Type B pancreatic cell (in vitro differentiated cells): Measurements from ENCODE around the gene TMEM45A. TPM values are rescaled to one million over a fixed set of nuclear protein-coding genes. Genes with fewer than 3 reads are reported as not detected.

ENCODE experiments used
- DNase-seq: peaks from one replicate; pipeline ENCODE4 v3.0.0; 2021; ENCODE audit warnings: mixed read lengths; ENCODE audit not compliant: unreplicated experiment; ENCODE audit errors: extremely low spot score
- H3K27ac Mint-ChIP-seq: 2 replicates; pipeline ENCODE4 v1.8.0; 2021; ENCODE audit warnings: mild to moderate bottlenecking, mixed read lengths
- H3K27me3 Mint-ChIP-seq: 2 replicates; pipeline ENCODE4 v1.8.0; 2021; ENCODE audit warnings: mixed read lengths
- H3K36me3 Mint-ChIP-seq: 2 replicates; pipeline ENCODE4 v1.8.0; 2021; ENCODE audit warnings: mixed read lengths
- H3K4me1 Mint-ChIP-seq: one replicate; pipeline ENCODE4 v1.8.0; 2021; ENCODE audit warnings: mixed read lengths; ENCODE audit not compliant: unreplicated experiment
- H3K4me3 Mint-ChIP-seq: 2 replicates; pipeline ENCODE4 v1.8.0; 2021; ENCODE audit warnings: mild to moderate bottlenecking, mixed read lengths
- H3K9me3 Mint-ChIP-seq: 2 replicates; pipeline ENCODE4 v1.8.0; 2021; ENCODE audit warnings: mixed read lengths
- CTCF ChIP-seq: fragments of 200-600 bp; sonication (generic); conservative IDR thresholded peaks from 2 replicates; pipeline ENCODE4 v1.5.0; 2021; ENCODE audit warnings: antibody characterized with exemption, mild to moderate bottlenecking
- total RNA-seq: library from RNA; stranded (reverse); gene quantifications from 2 replicates; pipeline ENCODE4 v1.2.1, GENCODE V29; 2021; ENCODE audit warnings: low replicate concordance

Gene TMEM45A
- total RNA-seq, 1 donor from 2014 or later, result 18.4 TPM

DNA sequence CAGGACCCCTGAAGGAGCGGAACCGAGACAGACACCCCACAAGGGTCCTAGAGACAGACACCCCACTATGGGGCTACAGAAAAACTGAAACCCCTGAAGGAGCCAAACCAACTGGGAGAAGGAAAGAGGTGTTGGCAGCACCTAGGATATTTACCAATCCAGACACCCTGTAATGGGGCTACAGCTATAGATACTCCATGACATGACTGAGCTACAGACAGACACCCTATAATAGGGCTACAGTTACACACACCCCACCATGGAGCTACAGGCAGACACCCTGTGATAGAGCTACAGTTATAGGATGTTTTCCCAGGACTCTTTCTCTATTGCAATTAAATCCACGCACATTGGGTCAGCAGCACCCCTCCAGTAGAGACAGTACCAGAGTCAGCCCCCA lies 94.4 kb downstream of the TMEM45A start:
- Mint-ChIP-seq H3K4me3 (no peak overlapping the region), H3K36me3 (no peaks in the 10 kb centered on the region), H3K27me3 (peaks cover 7% of the 10 kb centered on the region), H3K4me1 (no peaks in the 10 kb centered on the region), H3K9me3 (peaks cover 11% of the 10 kb centered on the region), H3K27ac (no peak overlapping the region)
- DNase-seq, result no peak
- TF ChIP-seq CTCF, result no peak

DNA sequence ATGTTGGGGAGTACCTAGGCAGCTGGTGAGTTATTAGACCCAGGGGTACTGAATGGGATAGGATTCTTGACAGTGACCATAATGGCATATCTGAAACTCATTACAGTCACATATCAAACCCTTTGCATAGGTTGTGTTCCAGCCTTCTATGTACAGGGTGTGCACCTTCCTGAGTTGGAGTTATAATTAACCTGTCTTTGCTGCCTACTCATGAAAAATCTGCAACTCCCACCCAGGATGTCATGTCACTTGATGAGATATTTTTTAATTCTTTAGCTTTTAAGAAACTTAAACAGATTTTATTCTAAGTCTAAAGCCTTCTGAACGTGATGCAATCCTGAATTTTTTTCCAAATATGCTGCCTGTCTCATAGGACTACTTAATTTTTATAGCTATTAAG lies 95.8 kb downstream of the TMEM45A start:
- Mint-ChIP-seq H3K4me1 (no peaks in the 10 kb centered on the region), H3K27me3 (peaks cover 7% of the 10 kb centered on the region), H3K9me3 (peaks cover 11% of the 10 kb centered on the region), H3K36me3 (no peaks in the 10 kb centered on the region), H3K4me3 (no peak overlapping the region), H3K27ac (no peak overlapping the region)
- DNase-seq, result no peak
- TF ChIP-seq CTCF, result no peak

DNA sequence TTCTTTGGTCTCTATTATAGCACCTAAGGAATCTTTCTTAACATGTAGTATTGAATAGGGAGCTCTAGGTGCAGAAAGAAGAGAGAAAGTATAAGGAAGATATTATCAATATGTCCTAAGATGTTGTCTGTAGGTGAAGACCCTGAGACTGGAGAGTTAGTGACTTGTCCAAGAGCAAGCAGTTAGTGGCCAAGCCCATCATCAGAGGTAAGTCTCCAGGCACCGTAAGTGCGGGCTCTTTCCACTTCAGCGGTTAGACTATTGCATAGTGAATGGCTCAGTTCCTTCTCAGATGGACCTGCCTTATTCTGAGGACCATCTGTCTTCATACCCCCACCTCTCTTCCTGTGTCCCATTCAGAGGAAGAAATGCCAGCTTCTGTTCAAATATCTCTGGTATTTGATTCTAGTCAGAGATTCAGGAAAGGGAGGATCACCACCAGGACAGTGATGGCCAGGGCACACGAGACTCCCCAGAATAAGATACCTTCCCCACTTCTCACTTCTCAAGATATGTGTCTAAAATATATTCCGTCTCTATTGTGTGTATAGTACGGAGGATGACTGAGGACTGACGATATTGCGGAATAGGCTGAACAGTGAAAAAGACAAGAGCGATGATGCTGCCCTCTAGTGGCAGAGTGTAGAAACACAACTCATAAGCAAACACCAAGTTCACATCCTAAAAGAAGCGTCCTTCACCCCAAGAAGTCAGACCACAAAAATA lies 97.9 kb downstream of the TMEM45A start:
- peaks cover 6% of the 10 kb centered on the region for H3K9me3 Mint-ChIP-seq
- DNase-seq, result no peak
- peak overlapping the region; percentile 9 for H3K4me3 Mint-ChIP-seq
- no peaks in the 10 kb centered on the region for H3K4me1 Mint-ChIP-seq
- no peak overlapping the region for H3K27ac Mint-ChIP-seq
- H3K27me3 Mint-ChIP-seq, result peaks cover 7% of the 10 kb centered on the region
- H3K36me3 Mint-ChIP-seq, result no peaks in the 10 kb centered on the region
- peak; percentile 92 for TF ChIP-seq CTCF

- H3K36me3 Mint-ChIP-seq, result no peaks in the 10 kb centered on the region
- TF ChIP-seq CTCF, result no peak
- H3K27me3 Mint-ChIP-seq, result peaks cover 7% of the 10 kb centered on the region
- peaks cover 6% of the 10 kb centered on the region for H3K9me3 Mint-ChIP-seq
- no peak overlapping the region for H3K4me3 Mint-ChIP-seq
- no peaks in the 10 kb centered on the region for H3K4me1 Mint-ChIP-seq
- DNase-seq, result no peak
- no peak overlapping the region for H3K27ac Mint-ChIP-seq
Measured at GRCh38 chr3:100590840-100591147, 98.4 kb downstream of the TMEM45A start.

GRCh38 chr3:100591411-100591810 lies 99.0 kb downstream of the TMEM45A start:
- peaks cover 7% of the 10 kb centered on the region for H3K27me3 Mint-ChIP-seq
- peaks cover 3% of the 10 kb centered on the region for H3K9me3 Mint-ChIP-seq
- H3K27ac Mint-ChIP-seq, result no peak overlapping the region
- no peaks in the 10 kb centered on the region for H3K36me3 Mint-ChIP-seq
- H3K4me1 Mint-ChIP-seq, result no peaks in the 10 kb centered on the region
- DNase-seq, result no peak
- no peak overlapping the region for H3K4me3 Mint-ChIP-seq
- TF ChIP-seq CTCF, result no peak
